SK-N-SH (cell line): Measurements from ENCODE around the gene SST. TPM values are rescaled to one million over a fixed set of nuclear protein-coding genes. Genes with fewer than 3 reads are reported as not detected.

ENCODE experiments used
- CTCF ChIA-PET: fragments of 300-600, 350-600 bp; formaldehyde crosslinking; extraction: SDS; loops from one replicate; lab custom pipeline; 2021; lab: Yijun Ruan, JAX
- POLR2A ChIA-PET: fragments of 350-600 bp; sonication (Branson Sonifier 250); formaldehyde crosslinking; extraction: SDS; loops from one replicate; lab custom pipeline; 2020; ENCODE audit warnings: antibody characterized with exemption, inconsistent platforms; lab: Yijun Ruan, JAX
- DNase-seq: peaks from one replicate; pipeline ENCODE4 v3.0.0; 2012
- H2AFZ ChIP-seq: fragments of 200-600 bp; sonication (generic); 2 replicates; pipeline ENCODE4 v1.8.1; 2016; ENCODE audit warnings: antibody characterized with exemption, mild to moderate bottlenecking, low read depth
- H3F3A ChIP-seq: fragments of 200-600 bp; sonication (generic); replicated peaks from 2 replicates; pipeline ENCODE3; 2016; ENCODE audit warnings: antibody characterized with exemption, mild to moderate bottlenecking; ENCODE audit not compliant: insufficient read depth
- H3K27ac ChIP-seq, 2 experiments: fragments of 200-500 bp in 1 of 2; fragments of 200-600 bp in 1 of 2; sonication (Bioruptor generic) in 1 of 2; sonication (generic), shearing (Covaris generic) in 1 of 2; 2 replicates each; pipeline versions ENCODE4 v1.5.1 to v1.6.1; 2014 to 2016; ENCODE audit warnings: low read depth in 2 of 2, inconsistent platforms in 1 of 2, low read length in 1 of 2, mild to moderate bottlenecking in 1 of 2, mixed read lengths in 1 of 2
- H3K27me3 ChIP-seq: fragments of 200-600 bp; sonication (generic), shearing (Covaris generic); 2 replicates; pipeline ENCODE4 v1.6.1; 2016; ENCODE audit warnings: mixed run types; ENCODE audit not compliant: insufficient read depth
- H3K36me3 ChIP-seq, 2 experiments: fragments of 200-500 bp in 1 of 2; fragments of 200-600 bp in 1 of 2; sonication (Bioruptor generic) in 1 of 2; sonication (generic) in 1 of 2; replicated peaks in 1 of 2; 2 replicates each; pipeline versions ENCODE3 to v1.5.1; 2014 to 2016; ENCODE audit warnings: low read length in 1 of 2, mild to moderate bottlenecking in 1 of 2; ENCODE audit not compliant: insufficient read depth in 2 of 2, control insufficient read depth in 1 of 2
- H3K4me1 ChIP-seq, 2 experiments: fragments of 200-500 bp in 1 of 2; fragments of 200-600 bp in 1 of 2; sonication (Bioruptor generic) in 1 of 2; sonication (generic), shearing (Covaris generic) in 1 of 2; 2 replicates each; pipeline versions ENCODE4 v1.5.1 to v1.6.1; 2014 to 2016; ENCODE audit warnings: low read depth in 1 of 2, low read length in 1 of 2, mixed run types in 1 of 2; ENCODE audit not compliant: insufficient read depth in 2 of 2, control insufficient read depth in 1 of 2
- H3K4me2 ChIP-seq: fragments of 200-600 bp; sonication (generic), shearing (Covaris generic); 2 replicates; pipeline ENCODE4 v1.6.1; 2017; ENCODE audit warnings: mixed run types
- H3K4me3 ChIP-seq, 2 experiments: fragments of 200-500 bp in 1 of 2; fragments of 200-600 bp in 1 of 2; sonication (Bioruptor generic) in 1 of 2; sonication (generic), shearing (Covaris generic) in 1 of 2; 2 replicates each; pipeline versions ENCODE4 v1.5.1 to v1.8.1; 2014 to 2016; ENCODE audit warnings: low read depth in 2 of 2, inconsistent platforms in 1 of 2, low read length in 1 of 2, mild to moderate bottlenecking in 1 of 2, mixed read lengths in 1 of 2, moderate library complexity in 1 of 2
- H3K79me2 ChIP-seq: fragments of 200-600 bp; sonication (generic); 2 replicates; pipeline ENCODE4 v1.8.1; 2017; ENCODE audit warnings: mild to moderate bottlenecking; ENCODE audit not compliant: insufficient read depth
- H3K9ac ChIP-seq: fragments of 200-600 bp; sonication (generic); 2 replicates; pipeline ENCODE4 v1.6.1; 2017; ENCODE audit warnings: mixed run types
- H3K9me2 ChIP-seq: fragments of 200-600 bp; sonication (generic); 2 replicates; pipeline ENCODE4 v1.6.1; 2017; ENCODE audit warnings: mixed run types
- H3K9me3 ChIP-seq: fragments of 200-600 bp; sonication (generic); 2 replicates; pipeline ENCODE4 v1.6.1; 2017; ENCODE audit warnings: mixed run types, mild to moderate bottlenecking, moderate library complexity
- H4K20me1 ChIP-seq: fragments of 200-600 bp; sonication (generic); 2 replicates; pipeline ENCODE4 v1.6.1; 2017; ENCODE audit warnings: mild to moderate bottlenecking, mixed run types; ENCODE audit not compliant: insufficient read depth
- CHD2 ChIP-seq: fragments of 150-350 bp; IDR thresholded peaks from 2 replicates; pipeline ENCODE4 v1.6.1; 2018; ENCODE audit warnings: low read length; ENCODE audit not compliant: partially characterized antibody
- CTCF ChIP-seq: fragments of 200-600 bp; sonication (generic); IDR thresholded peaks from 2 replicates; pipeline ENCODE4 v1.6.1; 2017; ENCODE audit warnings: antibody characterized with exemption, mild to moderate bottlenecking, moderate library complexity
- ELF1 ChIP-seq: IDR thresholded peaks from 2 replicates; pipeline ENCODE4 v1.4.0; 2012
- EZH2phosphoT487 ChIP-seq: fragments of 200-600 bp; sonication (generic); IDR thresholded peaks from 2 replicates; pipeline ENCODE4 v1.6.1; 2017; ENCODE audit warnings: low read depth, mixed run types, mild to moderate bottlenecking, antibody characterized with exemption, moderate library complexity, borderline replicate concordance
- GABPA ChIP-seq: IDR thresholded peaks from 2 replicates; pipeline ENCODE4 v1.4.0; 2012; ENCODE audit warnings: low read depth, mild to moderate bottlenecking
- GATA2 ChIP-seq: sonication (generic); formaldehyde crosslinking; IDR thresholded peaks from 2 replicates; pipeline ENCODE4 v1.5.0; 2020; ENCODE audit warnings: mild to moderate bottlenecking, missing genetic modification reagents
- IRF3 ChIP-seq: fragments of 150-350 bp; IDR thresholded peaks from 2 replicates; pipeline ENCODE4 v1.6.1; 2016; ENCODE audit warnings: mild to moderate bottlenecking, low read depth, low read length
- NFIC ChIP-seq: IDR thresholded peaks from 2 replicates; pipeline ENCODE4 v1.4.0; 2012; ENCODE audit warnings: borderline replicate concordance
- RAD21 ChIP-seq: IDR thresholded peaks from 2 replicates; pipeline ENCODE4 v1.6.1; 2012; ENCODE audit warnings: mild to moderate bottlenecking, low read length
- RCOR1 ChIP-seq: fragments of 150-350 bp; IDR thresholded peaks from 2 replicates; pipeline ENCODE4 v1.6.1; 2017; ENCODE audit warnings: antibody characterized with exemption, low read length
- RFX5 ChIP-seq: IDR thresholded peaks from 2 replicates; pipeline ENCODE4 v1.6.1; 2012; ENCODE audit warnings: mild to moderate bottlenecking, improper control_type of control experiment, low read length
- RXRA ChIP-seq: IDR thresholded peaks from 2 replicates; pipeline ENCODE4 v1.4.0; 2012; ENCODE audit warnings: low read depth, mild to moderate bottlenecking, borderline replicate concordance
- TEAD4 ChIP-seq: IDR thresholded peaks from 2 replicates; pipeline ENCODE4 v1.4.0; 2012; ENCODE audit warnings: mild to moderate bottlenecking, borderline replicate concordance; ENCODE audit not compliant: insufficient read depth
- YY1 ChIP-seq: IDR thresholded peaks from 2 replicates; pipeline ENCODE4 v1.4.0; 2012; ENCODE audit warnings: low read depth, mild to moderate bottlenecking
- WGBS: methylation state at CpG from one replicate; pipeline ENCODE4 v1.1.6; 2017; ENCODE audit warnings: low lambda C conversion rate; 5-methylcytosine and 5-hydroxymethylcytosine counted together
- polyA plus RNA-seq, 3 experiments: library from polyadenylated mRNA; depleted of rRNA; stranded (reverse); fragments of >200 nt; gene quantifications; 2 replicates each; pipeline ENCODE4 v1.2.3, GENCODE V29; 2012

The SST gene
- polyA plus RNA-seq, 1 of the 3 experiments (the other 2 are of a cell fraction) = not detected

- Histone ChIP-seq H4K20me1 (no peaks in the 10 kb centered on the region), H3F3A (no peaks in the 10 kb centered on the region), H3K9me2 (no peaks in the 10 kb centered on the region)
- ChIA-PET POLR2A (no interaction called here), CTCF (interaction anchor here (1.2 kb wide), 1 partner anchor 55 kb away, joined by 3 read pairs; no protein-coding TSS in a partner anchor)
- TF ChIP-seq RFX5 (no peak), EZH2phosphoT487 (no peak), YY1 (no peak)
- TF ChIP-seq, all 33 proteins: peak for 0
- no peak overlapping the region for H3K9ac ChIP-seq
- no peak overlapping the region for H3K4me3 ChIP-seq
- no peaks in the 10 kb centered on the region for H3K36me3 ChIP-seq
- H3K9me3 ChIP-seq = no peaks in the 10 kb centered on the region
- no peaks in the 10 kb centered on the region for H3K4me1 ChIP-seq
- H2AFZ ChIP-seq = no peak overlapping the region
- DNase-seq = no peak
- no peak overlapping the region for H3K27ac ChIP-seq
- no peaks in the 10 kb centered on the region for H3K79me2 ChIP-seq
- 0% methylated on average over 4 of the region's 4 CpGs for WGBS
- H3K27me3 ChIP-seq = peaks cover 5% of the 10 kb centered on the region; the same call in 1 of the 2 replicates
- no peak overlapping the region for H3K4me2 ChIP-seq
Measured at GRCh38 chr3:187624588-187624987, 45.6 kb downstream of the SST start.

- H3F3A ChIP-seq = no peaks in the 10 kb centered on the region
- H3K27me3 ChIP-seq = peaks cover 5% of the 10 kb centered on the region; the same call in 1 of the 2 replicates
- no peak for TF ChIP-seq TEAD4
- TF ChIP-seq NFIC = no peak
- TF ChIP-seq GATA2 (CRISPR knock-in tag) = no peak
- TF ChIP-seq YY1 = no peak
- TF ChIP-seq RAD21 = no peak
- TF ChIP-seq RCOR1 = no peak
- TF ChIP-seq GABPA = no peak
- TF ChIP-seq ELF1 = no peak
- TF ChIP-seq IRF3 = no peak
- TF ChIP-seq RXRA = no peak
- no peak for TF ChIP-seq EZH2phosphoT487
- no peak for TF ChIP-seq CTCF
- TF ChIP-seq CHD2 = no peak
- H3K4me2 ChIP-seq = no peak overlapping the region
- 5% methylated on average over 3 of the region's 5 CpGs for WGBS
- H3K27ac ChIP-seq = no peak overlapping the region
- no peak overlapping the region for H3K4me3 ChIP-seq
- no peaks in the 10 kb centered on the region for H3K36me3 ChIP-seq
- H3K4me1 ChIP-seq = no peaks in the 10 kb centered on the region
- no peak overlapping the region for H3K9ac ChIP-seq
- no peak for DNase-seq
- H3K9me2 ChIP-seq = no peaks in the 10 kb centered on the region
- H3K79me2 ChIP-seq = no peaks in the 10 kb centered on the region
- H3K9me3 ChIP-seq = no peaks in the 10 kb centered on the region
- no peak overlapping the region for H2AFZ ChIP-seq
- CTCF ChIA-PET = interaction anchor here (0.9 kb wide), 1 partner anchor 56 kb away, joined by 5 read pairs; no protein-coding TSS in a partner anchor
- POLR2A ChIA-PET = no interaction called here
- no peaks in the 10 kb centered on the region for H4K20me1 ChIP-seq
Measured at GRCh38 chr3:187623285-187623814, 46.8 kb downstream of the SST start.
